Measurements from ENCODE around the gene ZBTB40. TPM values are rescaled to one million over a fixed set of nuclear protein-coding genes. Genes with fewer than 3 reads are reported as not detected.
A peak's percentile ranks its signal among the peaks of the same experiment; 100 is the strongest.

Gene ZBTB40
- total RNA-seq, 2 donors from 2014 or later, result 26.8 to 34.5 TPM

GRCh38 chr1:22540337-22540736 is 88.7 kb downstream of the ZBTB40 start:
- DNase-seq, result no peak
- peaks cover 3% of the 10 kb centered on the region for H3K36me3 Mint-ChIP-seq (ENCODE audit: low read depth)

DNA sequence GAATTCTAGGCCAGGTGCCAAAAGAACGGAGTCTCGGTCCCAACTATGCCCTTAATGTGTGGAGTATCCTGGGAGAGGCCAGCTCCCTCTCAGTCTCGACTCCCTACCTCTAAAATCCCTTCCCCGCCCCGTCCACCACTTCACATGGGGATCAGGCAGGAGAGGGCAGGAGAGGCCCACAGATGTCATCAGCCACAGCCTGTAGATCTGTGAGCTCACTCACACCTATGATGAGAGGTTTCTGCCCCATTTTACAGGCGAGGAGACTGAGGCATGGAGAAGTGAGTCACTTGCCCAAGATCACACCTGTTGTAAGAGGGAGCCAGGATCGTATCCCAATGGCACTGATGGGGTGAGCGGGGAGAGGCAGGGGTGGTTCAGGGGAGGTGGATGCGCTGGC is 91.2 kb downstream of the ZBTB40 start:
- Mint-ChIP-seq H3K36me3 (ENCODE audit: low read depth) (peaks cover 5% of the 10 kb centered on the region), H3K27ac (no peak overlapping the region), H3K27me3 (peaks cover 33% of the 10 kb centered on the region), H3K4me3 (no peak overlapping the region), H3K4me1 (peaks cover 15% of the 10 kb centered on the region)
- ATAC-seq (no peak), DNase-seq (no peak)
- no peaks in the 10 kb centered on the region for H3K9me3 ChIP-seq (ENCODE audit: control insufficient read depth, low read length, poor library complexity, severe bottlenecking)

More at GRCh38 chr1:22540337-22540736, 88.7 kb downstream of the ZBTB40 start:
- Mint-ChIP-seq H3K27ac (no peak overlapping the region), H3K4me3 (no peak overlapping the region), H3K27me3 (peaks cover 7% of the 10 kb centered on the region), H3K4me1 (peaks cover 16% of the 10 kb centered on the region)
- no peak for ATAC-seq
- H3K9me3 ChIP-seq (ENCODE audit: control insufficient read depth, low read length, poor library complexity, severe bottlenecking), result no peaks in the 10 kb centered on the region

GRCh38 chr1:22543679-22544078 is 92.0 kb downstream of the ZBTB40 start:
- peaks cover 5% of the 10 kb centered on the region for H3K36me3 Mint-ChIP-seq (ENCODE audit: low read depth)
- peaks cover 10% of the 10 kb centered on the region for H3K4me1 Mint-ChIP-seq
- DNase-seq, result no peak
- no peaks in the 10 kb centered on the region for H3K9me3 ChIP-seq (ENCODE audit: control insufficient read depth, low read length, poor library complexity, severe bottlenecking)
- no peak for ATAC-seq
- H3K4me3 Mint-ChIP-seq, result no peak overlapping the region
- H3K27ac Mint-ChIP-seq, result no peak overlapping the region
- peaks cover 40% of the 10 kb centered on the region for H3K27me3 Mint-ChIP-seq

GRCh38 chr1:22544606-22545005 is 93.0 kb downstream of the ZBTB40 start:
- peaks cover 5% of the 10 kb centered on the region for H3K36me3 Mint-ChIP-seq (ENCODE audit: low read depth)
- DNase-seq (no peak), ATAC-seq (no peak)
- peaks cover 50% of the 10 kb centered on the region for H3K27me3 Mint-ChIP-seq
- no peak overlapping the region for H3K4me3 Mint-ChIP-seq
- peaks cover 3% of the 10 kb centered on the region for H3K4me1 Mint-ChIP-seq
- no peak overlapping the region for H3K27ac Mint-ChIP-seq
- H3K9me3 ChIP-seq (ENCODE audit: control insufficient read depth, low read length, poor library complexity, severe bottlenecking), result no peaks in the 10 kb centered on the region

DNA sequence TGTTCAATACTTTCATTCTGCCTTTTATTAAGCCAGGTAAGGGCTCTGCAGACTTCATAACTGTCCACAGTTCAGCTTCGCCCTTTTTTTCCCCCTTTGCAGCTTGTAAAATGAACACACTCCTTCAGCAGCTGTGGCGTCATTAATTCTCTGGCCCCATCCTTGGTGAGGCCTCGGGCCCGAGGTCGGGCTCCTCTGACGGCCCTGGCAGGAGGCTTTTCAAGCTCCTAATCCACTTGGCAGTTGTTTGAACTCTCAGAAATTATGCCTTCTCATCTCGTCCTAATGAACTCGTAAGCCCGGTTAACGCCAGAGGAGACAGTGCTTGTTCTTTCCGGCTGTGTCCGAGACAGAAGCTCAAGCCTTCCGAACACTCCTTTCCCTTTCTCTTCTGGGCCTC is 93.5 kb downstream of the ZBTB40 start:
- Mint-ChIP-seq H3K27ac (no peak overlapping the region), H3K4me1 (peaks cover 3% of the 10 kb centered on the region), H3K4me3 (no peak overlapping the region), H3K27me3 (peaks cover 55% of the 10 kb centered on the region), H3K36me3 (ENCODE audit: low read depth) (peaks cover 5% of the 10 kb centered on the region)
- DNase-seq (no peak), ATAC-seq (no peak)
- H3K9me3 ChIP-seq (ENCODE audit: control insufficient read depth, low read length, poor library complexity, severe bottlenecking), result no peaks in the 10 kb centered on the region

DNA sequence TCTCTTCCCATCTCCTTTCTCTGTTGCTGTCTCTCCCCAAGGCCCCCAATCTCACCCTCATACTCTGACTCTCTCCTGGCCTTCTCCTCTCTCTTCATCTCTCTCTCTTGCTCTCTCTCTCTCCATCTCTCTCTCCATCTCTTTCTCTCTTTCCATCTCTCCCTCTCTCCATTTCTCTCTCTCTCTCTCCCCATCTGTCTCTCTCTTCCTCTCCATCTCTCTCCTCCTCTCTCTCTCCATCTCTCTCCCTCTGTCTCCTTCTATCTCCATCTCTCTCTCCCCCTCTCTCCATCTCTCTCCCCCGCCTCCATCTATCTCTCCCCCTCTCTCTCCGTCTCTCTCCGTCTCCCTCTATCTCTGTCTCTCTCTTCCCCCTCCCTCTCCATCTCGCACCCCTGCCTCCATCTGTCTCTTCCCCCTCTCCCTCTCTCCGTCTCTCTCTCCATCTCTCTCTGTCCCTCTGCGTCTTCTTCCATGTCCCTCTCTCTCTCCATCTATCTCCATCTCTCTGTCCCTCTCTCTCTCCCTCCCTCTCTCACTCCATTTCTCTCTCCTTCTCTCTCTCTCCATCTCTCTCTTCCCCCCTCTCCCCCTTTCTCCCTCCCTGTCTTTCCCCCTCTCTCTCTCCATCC is 95.7 kb downstream of the ZBTB40 start:
- Mint-ChIP-seq H3K36me3 (ENCODE audit: low read depth) (peaks cover 8% of the 10 kb centered on the region), H3K27me3 (peaks cover 70% of the 10 kb centered on the region), H3K27ac (no peak overlapping the region), H3K4me1 (peaks cover 3% of the 10 kb centered on the region), H3K4me3 (no peak overlapping the region)
- H3K9me3 ChIP-seq (ENCODE audit: control insufficient read depth, low read length, poor library complexity, severe bottlenecking), result no peaks in the 10 kb centered on the region
- no peak for DNase-seq
- no peak for ATAC-seq

DNA sequence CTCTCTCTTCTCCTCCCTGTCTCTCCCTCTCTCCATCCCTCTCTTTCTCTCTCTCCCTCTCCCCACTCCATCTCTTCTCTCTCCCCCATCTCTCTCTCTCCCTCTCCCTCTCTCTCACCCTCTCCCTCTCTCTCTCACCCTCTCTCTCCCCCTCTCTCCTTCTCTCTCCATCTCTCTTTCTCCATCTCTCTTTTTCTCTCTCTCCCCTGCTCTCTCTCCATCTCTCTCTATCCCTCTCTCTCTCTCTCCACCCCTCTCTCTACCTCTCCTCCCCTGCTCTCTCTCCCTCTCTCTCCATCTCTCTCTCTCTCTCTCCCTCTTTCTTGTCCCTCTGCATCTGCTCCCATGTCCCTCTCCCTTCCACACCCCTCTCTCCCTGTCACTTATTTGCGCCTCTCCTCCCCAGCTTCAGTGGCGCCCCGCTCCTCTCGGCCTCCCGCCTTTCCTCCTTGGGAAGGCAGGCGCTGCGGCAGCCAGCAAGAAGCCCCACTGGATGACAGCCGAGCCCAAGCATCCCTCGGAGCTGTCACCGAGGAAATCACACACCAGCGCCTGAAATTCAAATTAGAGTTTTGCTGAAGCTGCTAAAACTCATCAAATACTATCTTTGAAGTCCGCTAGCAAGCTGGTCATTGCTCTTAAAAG is 96.3 kb downstream of the ZBTB40 start:
- Mint-ChIP-seq H3K4me1 (peaks cover 3% of the 10 kb centered on the region), H3K27me3 (peaks cover 76% of the 10 kb centered on the region), H3K36me3 (ENCODE audit: low read depth) (peaks cover 8% of the 10 kb centered on the region), H3K27ac (no peak overlapping the region), H3K4me3 (no peak overlapping the region)
- no peak for DNase-seq
- ATAC-seq, result no peak
- H3K9me3 ChIP-seq (ENCODE audit: control insufficient read depth, low read length, poor library complexity, severe bottlenecking), result no peaks in the 10 kb centered on the region

- H3K4me1 Mint-ChIP-seq, result peaks cover 7% of the 10 kb centered on the region
- DNase-seq (no peak), ATAC-seq (no peak)
- H3K27me3 Mint-ChIP-seq, result peaks cover 91% of the 10 kb centered on the region
- H3K36me3 Mint-ChIP-seq (ENCODE audit: low read depth), result peaks cover 8% of the 10 kb centered on the region
- H3K27ac Mint-ChIP-seq, result no peak overlapping the region
- H3K4me3 Mint-ChIP-seq, result no peak overlapping the region
- H3K9me3 ChIP-seq (ENCODE audit: control insufficient read depth, low read length, poor library complexity, severe bottlenecking), result no peaks in the 10 kb centered on the region
Observed at GRCh38 chr1:22550021-22550420, 98.4 kb downstream of the ZBTB40 start.

GRCh38 chr1:22551591-22551990 is 99.9 kb downstream of the ZBTB40 start:
- H3K4me1 Mint-ChIP-seq, result peaks cover 8% of the 10 kb centered on the region
- H3K36me3 Mint-ChIP-seq (ENCODE audit: low read depth), result peaks cover 11% of the 10 kb centered on the region
- ATAC-seq (no peak), DNase-seq (no peak)
- no peak overlapping the region for H3K27ac Mint-ChIP-seq
- H3K27me3 Mint-ChIP-seq, result peaks cover 90% of the 10 kb centered on the region
- H3K4me3 Mint-ChIP-seq, result no peak overlapping the region
- no peaks in the 10 kb centered on the region for H3K9me3 ChIP-seq (ENCODE audit: control insufficient read depth, low read length, poor library complexity, severe bottlenecking)

GRCh38 chr1:22552021-22552420 is 100.4 kb downstream of the ZBTB40 start:
- DNase-seq (no peak), ATAC-seq (no peak)
- Mint-ChIP-seq H3K36me3 (ENCODE audit: low read depth) (peaks cover 15% of the 10 kb centered on the region), H3K4me1 (peaks cover 12% of the 10 kb centered on the region), H3K27ac (peak overlapping the region; percentile 67), H3K4me3 (no peak overlapping the region), H3K27me3 (peaks cover 90% of the 10 kb centered on the region)
- no peaks in the 10 kb centered on the region for H3K9me3 ChIP-seq (ENCODE audit: control insufficient read depth, low read length, poor library complexity, severe bottlenecking)

DNA sequence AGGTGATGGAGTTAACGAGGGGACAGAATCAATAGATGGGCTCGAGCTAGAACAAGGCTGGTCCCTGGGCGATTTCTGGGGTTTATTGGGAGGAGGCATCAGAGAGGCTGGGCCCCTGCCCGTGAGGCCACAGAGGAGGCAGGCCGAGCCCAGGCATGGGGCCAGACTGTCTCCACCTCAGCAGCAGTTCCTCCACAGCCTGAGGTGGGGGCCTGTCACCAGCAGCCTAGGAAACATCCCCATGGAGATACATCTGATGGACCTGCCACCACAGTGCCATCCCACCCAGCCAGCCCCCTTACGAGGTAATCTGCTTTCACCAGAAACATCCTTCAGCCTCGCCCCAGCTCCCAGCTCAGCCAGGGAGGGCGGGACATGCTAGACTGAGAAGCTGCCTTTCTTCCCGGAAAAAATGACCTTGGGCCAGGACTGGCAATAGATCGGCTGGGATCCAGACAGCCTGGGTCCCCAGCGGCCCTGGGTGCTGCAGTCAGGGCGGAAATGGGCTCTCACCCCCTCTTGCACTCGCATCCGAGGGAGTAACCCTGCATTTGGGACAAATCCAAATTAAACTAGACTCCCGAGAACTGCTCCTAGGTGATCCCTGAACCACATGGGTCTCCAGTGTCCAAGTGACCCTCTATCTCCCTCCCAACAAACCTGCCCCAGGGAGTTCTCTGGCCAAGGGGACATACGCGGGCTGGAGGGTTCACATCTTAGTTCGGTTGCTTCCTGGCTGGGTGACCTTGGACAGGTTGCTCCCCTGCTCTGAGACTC is 101.6 kb downstream of the ZBTB40 start:
- Mint-ChIP-seq H3K27ac (no peak overlapping the region), H3K4me3 (no peak overlapping the region), H3K4me1 (peaks cover 10% of the 10 kb centered on the region), H3K27me3 (peaks cover 86% of the 10 kb centered on the region), H3K36me3 (ENCODE audit: low read depth) (peaks cover 12% of the 10 kb centered on the region)
- ATAC-seq (no peak), DNase-seq (no peak)
- no peaks in the 10 kb centered on the region for H3K9me3 ChIP-seq (ENCODE audit: control insufficient read depth, low read length, poor library complexity, severe bottlenecking)

- no peak overlapping the region for H3K4me3 Mint-ChIP-seq
- H3K9me3 ChIP-seq (ENCODE audit: control insufficient read depth, low read length, poor library complexity, severe bottlenecking), result no peaks in the 10 kb centered on the region
- ATAC-seq (no peak), DNase-seq (no peak)
- H3K36me3 Mint-ChIP-seq (ENCODE audit: low read depth), result peaks cover 12% of the 10 kb centered on the region
- H3K4me1 Mint-ChIP-seq, result peaks cover 10% of the 10 kb centered on the region
- peaks cover 83% of the 10 kb centered on the region for H3K27me3 Mint-ChIP-seq
- H3K27ac Mint-ChIP-seq, result no peak overlapping the region
Observed at GRCh38 chr1:22553991-22554522, 102.4 kb downstream of the ZBTB40 start.

DNA sequence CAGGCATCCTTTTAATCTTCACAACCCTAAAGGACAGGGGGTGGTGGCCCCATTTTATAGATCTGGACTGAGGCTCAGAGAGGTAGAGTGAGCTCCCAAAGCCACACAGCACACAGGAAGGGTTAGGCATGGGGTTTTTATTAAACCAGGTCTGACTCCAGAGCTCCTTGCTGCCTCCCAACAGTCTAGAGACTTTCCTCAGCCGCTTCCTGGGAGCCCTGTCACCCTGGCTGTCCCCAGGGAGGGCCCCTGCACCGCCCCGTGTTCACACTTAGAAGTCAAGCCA is 103.7 kb downstream of the ZBTB40 start:
- no peak overlapping the region for H3K27ac Mint-ChIP-seq
- no peak for DNase-seq
- no peak for ATAC-seq
- H3K9me3 ChIP-seq (ENCODE audit: control insufficient read depth, low read length, poor library complexity, severe bottlenecking), result no peaks in the 10 kb centered on the region
- peaks cover 10% of the 10 kb centered on the region for H3K4me1 Mint-ChIP-seq
- H3K4me3 Mint-ChIP-seq, result no peak overlapping the region
- H3K27me3 Mint-ChIP-seq, result peaks cover 83% of the 10 kb centered on the region
- peaks cover 12% of the 10 kb centered on the region for H3K36me3 Mint-ChIP-seq (ENCODE audit: low read depth)
